HL-60 (cell line): Measurements from ENCODE around the gene REXO4.

Experiments
- DNase-seq, 2 experiments: peaks; one replicate each; pipeline ENCODE4 v3.0.0-alpha.2; 2010 to 2020; ENCODE audit warnings: low read depth in 1 of 2, low spot score in 1 of 2
- H3K27ac ChIP-seq: fragments of 250-450 bp; sonication (Bioruptor Pico); replicated peaks from 2 replicates; pipeline ENCODE4 v1.5.1; 2020; ENCODE audit warnings: mild to moderate bottlenecking, moderate library complexity
- H3K27me3 ChIP-seq: fragments of 250-450 bp; sonication (Bioruptor Pico); 2 replicates; pipeline ENCODE4 v1.5.1; 2021; ENCODE audit warnings: mild to moderate bottlenecking, moderate library complexity; ENCODE audit not compliant: insufficient read depth, poor library complexity, severe bottlenecking
- H3K4me3 ChIP-seq: replicated peaks from 2 replicates; pipeline ENCODE4 v1.5.1; 2011; ENCODE audit warnings: mild to moderate bottlenecking, control low read depth, low read length; ENCODE audit not compliant: insufficient read depth
- GABPA ChIP-seq: IDR thresholded peaks from 2 replicates; pipeline ENCODE4 v1.6.1; 2012; ENCODE audit warnings: low read depth
- POLR2AphosphoS5 ChIP-seq: IDR thresholded peaks from 2 replicates; pipeline ENCODE4 v1.6.1; 2012; ENCODE audit warnings: low read depth
- REST ChIP-seq: IDR thresholded peaks from 2 replicates; pipeline ENCODE4 v1.6.1; 2012; ENCODE audit warnings: low read depth; ENCODE audit not compliant: insufficient replicate concordance
- SPI1 ChIP-seq: IDR thresholded peaks from 2 replicates; pipeline ENCODE4 v1.6.1; 2012; ENCODE audit warnings: low read depth, mild to moderate bottlenecking, borderline replicate concordance
- TF ChIP-seq, protein P1 (sequence below): IDR thresholded peaks from one replicate; pipeline ENCODE4 v1.5.1; 2011; ENCODE audit warnings: low read length, control low read depth, inconsistent platforms; ENCODE audit not compliant: insufficient read depth

REXO4 gene

GRCh38 chr9:133448487-133448972, 30.7 kb upstream of the REXO4 start:
- DNase-seq: no peak
- Histone ChIP-seq H3K4me3 (no peak overlapping the region), H3K27ac (no peak overlapping the region), H3K27me3 (peaks cover 4% of the 10 kb centered on the region)
- TF ChIP-seq POLR2AphosphoS5: no peak
- no peak for TF ChIP-seq REST
- TF ChIP-seq SPI1: no peak
- TF ChIP-seq GABPA: no peak
- TF ChIP-seq, protein P1, sequence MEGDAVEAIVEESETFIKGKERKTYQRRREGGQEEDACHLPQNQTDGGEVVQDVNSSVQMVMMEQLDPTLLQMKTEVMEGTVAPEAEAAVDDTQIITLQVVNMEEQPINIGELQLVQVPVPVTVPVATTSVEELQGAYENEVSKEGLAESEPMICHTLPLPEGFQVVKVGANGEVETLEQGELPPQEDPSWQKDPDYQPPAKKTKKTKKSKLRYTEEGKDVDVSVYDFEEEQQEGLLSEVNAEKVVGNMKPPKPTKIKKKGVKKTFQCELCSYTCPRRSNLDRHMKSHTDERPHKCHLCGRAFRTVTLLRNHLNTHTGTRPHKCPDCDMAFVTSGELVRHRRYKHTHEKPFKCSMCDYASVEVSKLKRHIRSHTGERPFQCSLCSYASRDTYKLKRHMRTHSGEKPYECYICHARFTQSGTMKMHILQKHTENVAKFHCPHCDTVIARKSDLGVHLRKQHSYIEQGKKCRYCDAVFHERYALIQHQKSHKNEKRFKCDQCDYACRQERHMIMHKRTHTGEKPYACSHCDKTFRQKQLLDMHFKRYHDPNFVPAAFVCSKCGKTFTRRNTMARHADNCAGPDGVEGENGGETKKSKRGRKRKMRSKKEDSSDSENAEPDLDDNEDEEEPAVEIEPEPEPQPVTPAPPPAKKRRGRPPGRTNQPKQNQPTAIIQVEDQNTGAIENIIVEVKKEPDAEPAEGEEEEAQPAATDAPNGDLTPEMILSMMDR: no peak

GRCh38 chr9:133445293-133445969, 27.6 kb upstream of the REXO4 start:
- Histone ChIP-seq H3K4me3 (no peak overlapping the region), H3K27ac (no peak overlapping the region), H3K27me3 (peaks cover 4% of the 10 kb centered on the region)
- TF ChIP-seq REST: no peak
- TF ChIP-seq SPI1: no peak
- TF ChIP-seq GABPA: no peak
- TF ChIP-seq POLR2AphosphoS5: no peak
- TF ChIP-seq, protein P1: no peak
- no peak for DNase-seq

- TF ChIP-seq GABPA (no peak), REST (no peak), POLR2AphosphoS5 (no peak), SPI1 (no peak)
- TF ChIP-seq, protein P1: no peak
- Histone ChIP-seq H3K4me3 (no peak overlapping the region), H3K27ac (no peak overlapping the region), H3K27me3 (peaks cover 4% of the 10 kb centered on the region)
- DNase-seq: no peak
Observed at GRCh38 chr9:133443982-133444381, 26.2 kb upstream of the REXO4 start.
